GM18508 (cell line): ENCODE results near the gene FN3KRP.
"Not testable (repeated sequence)": the region's sequence is repeated elsewhere in the genome, so short reads cannot be mapped to it uniquely, and the experiment has no call there.

ENCODE experiments used
- ATAC-seq: cut with Tn5 transposase; IDR thresholded peaks from one replicate; pipeline ENCODE4 v1.9.1; 2021; ENCODE audit warnings: moderate number of reproducible peaks; ENCODE audit not compliant: insufficient read depth, unreplicated experiment

FN3KRP gene

DNA sequence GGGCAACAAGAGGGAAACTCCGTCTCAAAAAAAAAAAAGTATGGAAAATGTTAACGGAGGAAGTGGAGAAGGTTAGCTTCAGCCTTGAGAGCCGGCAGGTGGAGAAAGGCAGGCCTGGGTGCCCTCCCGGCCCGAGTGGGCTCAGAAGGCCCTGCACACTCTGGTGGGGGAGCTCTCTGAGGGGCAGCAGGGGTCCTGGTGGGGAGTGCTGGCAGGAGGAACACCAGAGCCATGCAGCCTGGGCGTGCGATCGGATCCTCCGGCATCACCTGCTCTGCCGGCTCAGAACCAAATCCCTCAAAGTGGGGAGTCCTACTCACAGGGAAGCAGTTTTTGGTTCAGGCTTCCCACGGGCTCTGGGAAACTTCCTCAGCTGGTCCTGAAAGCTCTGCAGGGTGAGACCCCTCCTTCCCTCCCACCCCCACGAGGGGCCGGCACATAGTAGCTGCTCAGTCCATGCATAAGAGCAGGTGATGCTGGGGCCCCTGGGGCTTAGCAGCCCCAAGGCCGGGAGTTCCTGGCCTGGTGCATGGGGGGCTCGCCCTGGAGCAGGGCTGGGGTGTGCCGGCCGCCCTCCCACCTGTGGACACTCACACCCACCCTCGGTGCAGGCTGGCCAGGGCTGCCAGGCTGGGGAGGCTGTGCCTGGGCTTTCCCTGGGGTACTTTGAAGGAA is 20.1 kb downstream of the FN3KRP start:
- no peak for ATAC-seq

DNA sequence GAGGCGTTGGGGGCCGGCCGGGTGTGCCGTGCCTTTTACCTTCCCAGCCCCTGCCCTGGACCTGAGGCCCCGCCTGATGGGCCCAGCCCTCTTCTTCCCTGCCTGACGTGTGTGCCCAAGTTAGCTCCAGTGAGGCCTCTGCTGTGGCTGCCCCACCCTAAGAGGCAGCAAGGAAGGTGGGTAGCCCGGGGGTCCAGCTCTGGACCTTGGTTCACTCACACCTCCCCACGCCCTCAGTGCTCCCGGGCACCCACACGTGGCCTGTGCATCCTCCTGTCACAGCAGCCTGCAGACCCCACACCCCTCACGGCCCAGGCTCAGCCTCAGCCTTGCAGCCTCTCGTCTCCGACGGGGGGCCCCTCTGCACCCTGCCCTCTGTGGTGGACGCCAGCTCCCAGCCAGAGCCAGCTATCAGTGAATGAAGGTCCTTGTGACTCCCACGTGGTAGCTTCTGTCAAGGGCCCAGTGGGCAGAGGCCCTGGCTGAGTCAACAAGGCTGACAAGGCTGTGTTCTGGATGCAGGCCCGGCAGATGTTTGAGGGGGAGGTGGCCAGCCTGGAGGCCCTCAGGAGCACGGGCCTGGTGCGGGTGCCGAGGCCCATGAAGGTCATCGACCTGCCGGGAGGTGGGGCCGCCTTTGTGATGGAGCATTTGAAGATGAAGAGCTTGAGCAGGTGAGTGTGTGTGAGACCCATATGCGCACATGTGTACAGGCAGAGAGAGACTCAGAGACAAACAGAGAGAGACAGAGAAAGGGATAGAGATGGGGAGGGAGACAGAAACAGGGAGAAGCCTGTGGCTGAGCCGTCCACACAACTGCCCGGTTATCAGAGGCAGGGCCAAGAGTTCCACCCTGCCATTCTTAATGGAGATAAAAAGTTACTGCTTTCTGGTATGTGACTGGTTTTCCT is 21.7 kb downstream of the FN3KRP start:
- no peak for ATAC-seq

DNA sequence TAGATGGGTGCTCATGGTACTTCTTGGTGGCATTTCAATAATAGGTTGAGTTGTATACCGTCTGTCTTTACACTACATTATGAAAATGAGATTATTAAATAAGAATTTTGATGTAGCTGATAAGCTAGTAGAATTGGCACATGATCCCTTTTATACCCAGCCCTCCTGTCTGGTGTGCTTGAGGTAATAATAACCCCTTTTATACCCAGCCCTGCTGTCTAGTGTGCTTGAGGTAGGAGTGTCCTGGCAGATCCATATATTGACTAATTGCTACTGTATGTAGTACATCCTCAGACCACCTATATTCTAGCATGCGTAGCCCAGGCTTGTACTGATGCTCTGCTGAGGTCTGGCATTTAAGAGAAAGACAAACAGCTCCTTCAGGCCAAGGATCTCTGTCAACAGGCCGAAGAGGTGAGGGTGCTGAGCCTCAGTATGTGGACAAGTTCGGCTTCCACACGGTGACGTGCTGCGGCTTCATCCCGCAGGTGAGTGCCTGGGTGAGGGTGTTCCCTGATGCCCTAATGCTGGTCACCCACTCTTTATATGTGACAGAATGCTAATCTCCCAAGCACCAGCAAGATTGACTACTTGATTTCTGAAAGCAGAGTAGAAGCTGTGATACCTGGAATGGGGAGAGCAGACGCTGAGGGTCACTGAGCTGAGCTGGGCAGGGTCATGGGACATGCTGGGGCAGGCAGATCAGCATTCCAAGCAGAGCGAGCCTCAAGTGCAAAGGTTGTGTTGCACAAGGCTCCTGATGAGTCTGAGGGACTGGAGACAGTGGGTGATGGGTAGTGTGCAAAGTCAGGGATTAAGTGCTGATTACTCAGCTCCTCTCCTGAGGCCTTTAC is 24.6 kb downstream of the FN3KRP start:
- ATAC-seq = no peak

DNA sequence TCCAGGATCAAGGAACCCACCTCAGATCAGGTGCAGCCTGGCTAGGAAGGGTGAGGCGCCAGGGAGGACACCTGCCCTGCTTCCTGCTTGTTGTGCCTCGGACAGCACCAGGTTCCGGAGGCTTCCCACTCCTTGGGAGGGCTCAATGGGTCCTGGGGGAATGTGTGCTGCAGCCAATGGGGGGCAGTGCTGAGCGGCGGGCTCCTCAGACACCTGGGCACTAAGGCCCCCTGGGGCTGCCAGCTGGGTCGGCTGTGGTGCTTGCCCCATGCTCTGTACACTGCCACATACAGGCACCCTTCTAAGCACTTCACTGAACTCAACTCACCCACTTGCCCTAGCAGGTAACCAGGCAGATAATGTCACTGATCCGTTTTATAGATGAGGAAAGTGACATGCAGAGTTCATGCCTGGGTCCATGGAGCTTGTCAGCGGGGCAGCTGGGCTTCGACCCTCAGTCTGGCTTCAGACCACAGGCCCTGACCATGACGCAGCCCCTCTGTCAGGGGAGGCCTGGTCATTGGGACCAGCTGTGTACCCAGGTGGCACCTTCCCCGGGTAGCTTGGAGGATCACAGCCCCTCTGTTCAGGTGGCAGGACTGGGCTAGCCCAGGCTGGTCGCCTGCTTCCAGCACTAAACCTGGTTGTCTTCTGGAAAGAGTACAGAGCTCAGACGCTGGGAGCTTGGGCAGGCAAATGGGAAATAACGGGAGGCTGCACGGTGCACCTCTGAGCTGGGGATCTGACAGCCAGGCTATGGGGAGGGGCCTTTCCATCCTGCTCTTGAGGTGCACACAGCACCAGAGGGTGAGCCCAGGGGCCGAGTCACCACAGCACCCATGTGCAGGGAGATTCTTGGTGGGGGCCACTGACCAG is 27.1 kb downstream of the FN3KRP start:
- no peak for ATAC-seq

DNA sequence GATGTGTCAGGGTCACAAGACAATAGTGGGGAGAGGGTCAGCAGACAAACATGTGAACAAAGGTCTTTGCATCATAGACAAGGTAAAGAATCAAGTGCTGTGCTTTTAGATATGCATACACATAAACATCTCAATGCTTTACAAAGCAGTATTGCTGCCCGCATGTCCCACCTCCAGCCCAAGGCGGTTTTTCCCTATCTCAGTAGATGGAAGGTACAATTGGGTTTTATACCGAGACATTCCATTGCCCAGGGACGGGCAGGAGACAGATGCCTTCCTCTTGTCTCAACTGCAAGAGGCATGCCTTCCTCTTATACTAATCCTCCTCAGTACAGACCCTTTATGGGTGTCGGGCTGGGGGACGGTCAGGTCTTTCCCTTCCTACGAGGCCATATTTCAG is 28.2 kb downstream of the FN3KRP start:
- not testable (repeated sequence) for ATAC-seq

DNA sequence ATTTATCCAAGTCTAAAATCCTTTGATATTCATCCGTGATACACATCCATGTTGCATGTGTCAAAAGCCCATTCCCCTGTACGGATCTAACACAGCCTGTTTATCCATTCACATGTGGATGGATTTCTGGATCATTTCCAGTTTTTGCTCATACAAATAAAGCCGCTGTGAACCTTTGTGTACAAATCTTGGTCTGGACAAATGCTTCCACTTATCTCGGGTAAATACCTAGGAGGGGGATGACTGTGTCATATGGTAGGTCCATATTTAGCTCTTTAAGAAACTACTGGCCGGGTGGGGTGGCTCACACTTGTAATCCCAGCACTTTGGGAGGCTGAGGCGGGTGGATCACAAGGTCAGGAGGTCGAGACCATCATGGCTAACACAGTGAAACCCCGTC is 29.0 kb downstream of the FN3KRP start:
- no peak for ATAC-seq

DNA sequence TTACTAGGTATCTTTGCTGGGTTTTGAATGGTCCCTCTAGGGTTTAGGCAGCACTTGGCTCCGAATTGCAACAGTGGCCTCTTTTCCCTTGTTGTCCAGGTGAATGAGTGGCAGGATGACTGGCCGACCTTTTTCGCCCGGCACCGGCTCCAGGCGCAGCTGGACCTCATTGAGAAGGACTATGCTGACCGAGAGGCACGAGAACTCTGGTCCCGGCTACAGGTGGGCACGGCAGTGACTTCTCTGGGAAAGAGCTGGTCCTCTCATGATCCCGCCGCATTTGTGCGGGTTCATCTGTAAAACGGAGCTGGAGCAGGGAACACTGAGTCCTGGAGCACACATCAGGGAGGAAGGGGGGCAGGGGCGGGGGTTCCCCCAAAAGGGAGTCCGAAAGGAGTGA is 32.2 kb downstream of the FN3KRP start:
- no peak for ATAC-seq

DNA sequence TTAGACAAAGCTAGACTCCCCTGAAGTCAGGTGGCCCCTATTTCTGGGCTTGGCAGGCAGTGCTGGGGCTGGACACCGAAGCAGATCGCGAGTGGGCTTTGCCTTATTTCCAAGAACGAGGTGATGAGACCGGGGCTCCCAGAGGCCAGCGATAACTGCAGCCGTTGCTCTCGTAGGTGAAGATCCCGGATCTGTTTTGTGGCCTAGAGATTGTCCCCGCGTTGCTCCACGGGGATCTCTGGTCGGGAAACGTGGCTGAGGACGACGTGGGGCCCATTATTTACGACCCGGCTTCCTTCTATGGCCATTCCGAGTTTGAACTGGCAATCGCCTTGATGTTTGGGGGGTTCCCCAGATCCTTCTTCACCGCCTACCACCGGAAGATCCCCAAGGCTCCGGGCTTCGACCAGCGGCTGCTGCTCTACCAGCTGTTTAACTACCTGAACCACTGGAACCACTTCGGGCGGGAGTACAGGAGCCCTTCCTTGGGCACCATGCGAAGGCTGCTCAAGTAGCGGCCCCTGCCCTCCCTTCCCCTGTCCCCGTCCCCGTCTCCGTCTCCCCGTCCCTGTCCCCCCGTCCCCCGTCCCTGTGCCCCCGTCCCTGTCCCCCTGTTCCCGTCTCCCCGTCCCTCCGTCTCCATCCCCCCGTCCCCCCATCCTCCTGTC is 33.9 kb downstream of the FN3KRP start:
- ATAC-seq = no peak

DNA sequence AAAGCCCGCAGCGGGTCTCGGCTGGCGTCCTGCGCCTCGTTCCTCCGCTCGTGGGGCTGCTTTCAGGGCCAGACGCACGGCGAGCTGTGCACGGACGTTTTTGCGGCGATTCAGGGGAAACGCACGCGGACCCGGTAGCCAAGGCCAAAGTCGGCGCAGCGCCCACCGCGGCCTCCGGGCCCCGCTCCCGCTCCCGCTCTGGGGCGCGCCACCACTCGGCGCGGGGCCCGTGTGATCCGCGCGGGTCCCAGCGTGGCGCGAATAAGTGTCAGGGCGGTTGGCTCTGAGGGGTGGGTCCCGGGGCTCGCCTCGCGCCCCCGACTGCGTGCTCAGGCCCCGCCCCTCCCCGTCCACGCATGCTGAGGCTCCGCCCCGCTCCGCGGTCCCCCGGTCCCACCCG is 34.7 kb downstream of the FN3KRP start:
- no peak for ATAC-seq

DNA sequence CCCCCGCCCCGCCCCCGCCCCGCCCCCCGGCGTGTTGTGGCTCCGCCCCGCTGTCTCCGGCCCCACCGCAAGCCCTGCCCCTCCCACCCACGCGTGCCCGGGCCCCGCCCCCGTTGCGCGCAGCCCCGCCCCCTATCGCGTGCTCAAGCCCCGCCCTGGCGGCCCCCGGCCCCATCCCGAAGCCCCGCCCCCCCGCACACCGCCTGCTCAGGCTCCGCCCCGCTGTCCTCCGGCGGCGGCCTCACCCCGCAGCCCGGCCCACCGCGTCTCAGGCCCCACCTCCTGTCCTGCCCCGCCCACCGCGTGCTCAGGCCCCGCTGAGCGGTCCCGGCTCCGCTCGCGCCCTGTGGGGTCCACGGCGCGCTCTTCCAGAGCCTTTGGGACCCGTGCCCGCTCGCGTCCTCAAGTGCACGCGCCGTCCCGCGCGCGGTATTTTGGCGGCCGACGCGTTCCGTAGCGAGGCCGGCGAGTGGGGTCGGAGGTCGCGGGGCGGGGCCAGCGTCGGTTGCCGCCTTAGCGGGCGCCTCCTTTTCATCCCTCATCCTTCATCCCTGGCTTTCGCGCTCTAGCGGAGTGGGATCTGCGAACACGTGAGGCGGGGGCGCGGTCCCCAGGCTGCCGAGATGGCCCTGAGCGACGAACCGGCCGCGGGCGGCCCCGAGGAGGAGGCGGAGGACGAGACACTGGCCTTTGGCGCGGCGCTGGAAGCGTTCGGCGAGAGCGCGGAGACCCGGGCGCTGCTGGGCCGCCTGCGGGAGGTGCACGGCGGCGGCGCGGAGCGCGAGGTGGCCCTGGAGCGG is 35.3 kb downstream of the FN3KRP start, which contains the start of gene TBCD:
TBCD (plus strand) TSS at position 495 of the 800 bp plus-strand sequence; CDS start at position 624, 129 bp downstream.
- no peak for ATAC-seq

DNA sequence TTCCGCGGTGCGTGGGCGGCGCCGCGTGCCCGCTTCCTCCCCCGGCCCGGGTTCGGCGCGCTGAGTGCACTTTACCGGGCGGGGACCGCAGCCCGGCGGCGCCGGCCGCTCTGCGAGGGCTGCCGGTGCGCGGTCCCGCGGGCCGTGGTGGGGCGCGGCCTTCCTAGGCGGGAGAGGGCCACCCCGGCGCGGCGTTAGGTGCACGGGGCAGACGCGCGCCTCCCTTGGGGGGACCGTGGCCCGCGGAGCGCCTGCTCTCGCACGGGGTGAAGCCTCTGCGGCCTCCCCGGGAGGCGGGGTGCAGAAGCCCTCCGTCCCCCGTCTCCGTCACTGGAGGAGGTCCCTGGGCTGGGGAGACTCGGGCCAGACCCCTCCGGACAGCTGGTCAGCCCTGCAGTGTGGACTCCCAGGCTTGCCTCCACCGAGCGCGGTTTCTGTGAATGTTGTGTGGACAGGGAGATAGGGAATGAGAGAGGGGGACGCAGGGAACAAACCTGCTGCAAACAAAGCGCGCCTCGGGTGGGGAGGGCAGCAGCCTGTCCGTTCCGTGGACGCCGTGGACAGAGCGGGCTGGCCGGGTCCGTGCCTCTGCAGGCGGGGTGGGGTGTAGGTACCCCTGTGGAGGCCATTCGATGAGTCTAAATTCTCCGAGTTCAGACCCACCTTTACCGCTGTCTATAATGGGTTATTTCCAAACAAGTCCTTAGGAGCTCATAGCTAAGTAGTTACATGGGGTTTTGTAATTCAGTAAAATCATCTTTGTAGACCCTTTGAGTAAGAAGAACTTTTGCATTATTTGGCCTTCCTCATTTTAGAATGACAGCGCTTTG is 36.1 kb downstream of the FN3KRP start:
- no peak for ATAC-seq

DNA sequence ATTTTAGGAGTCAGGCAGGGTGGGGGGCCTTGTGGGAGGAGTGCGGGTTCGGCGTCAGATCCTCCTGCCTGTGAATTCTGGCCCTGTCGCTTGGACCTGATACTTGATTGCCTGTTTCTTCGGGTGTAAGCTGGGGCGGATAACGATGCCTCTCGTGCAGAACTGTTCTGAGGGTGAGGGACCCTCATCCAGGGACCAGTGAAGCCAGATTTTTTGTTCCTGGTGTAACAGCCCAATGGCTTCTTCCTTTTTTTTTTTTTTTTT is 36.6 kb downstream of the FN3KRP start:
- ATAC-seq = no peak

DNA sequence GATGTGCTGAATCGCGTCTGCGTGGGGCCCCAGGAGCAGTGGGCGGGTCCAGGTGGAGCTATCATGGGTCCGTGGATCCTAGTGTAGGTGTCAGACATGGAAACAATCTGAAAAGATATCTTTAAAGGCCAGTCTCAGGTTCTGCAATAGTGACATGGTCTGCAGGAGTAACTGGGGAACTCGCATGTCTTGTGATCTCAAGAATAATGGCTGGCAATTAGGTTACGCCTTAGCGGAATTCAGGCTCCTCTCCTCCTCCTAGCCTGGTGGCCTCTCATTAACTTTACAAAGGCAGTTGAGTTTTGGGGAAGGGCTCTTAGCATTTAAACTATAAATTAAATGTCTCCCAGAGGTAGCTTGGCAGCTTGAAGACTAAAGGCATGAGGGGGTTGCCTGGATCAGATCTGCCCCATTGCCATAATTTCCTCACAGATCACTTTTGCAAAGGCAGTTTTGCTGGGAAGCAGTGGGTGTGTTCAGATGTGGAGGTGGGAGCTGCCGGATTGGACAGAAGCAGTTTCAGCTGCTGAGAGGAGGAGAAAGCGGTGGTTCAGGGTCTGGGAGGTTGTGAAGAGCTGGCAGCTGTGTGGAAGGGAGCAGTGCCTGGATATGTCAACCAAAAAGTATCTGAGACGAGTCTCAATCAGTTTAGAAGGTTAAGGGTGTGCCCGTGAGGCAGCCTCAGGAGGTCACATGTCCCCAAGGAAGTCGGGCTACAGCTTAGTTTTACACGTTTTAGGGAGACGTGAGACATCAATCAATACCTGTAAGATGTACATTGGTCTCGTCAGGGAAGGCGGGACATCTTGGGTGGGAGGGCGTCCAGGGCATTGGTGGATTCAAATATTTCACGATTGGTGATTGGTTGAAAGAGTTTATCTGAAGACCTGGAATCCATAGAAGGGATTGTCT is 38.0 kb downstream of the FN3KRP start:
- ATAC-seq = no peak

DNA sequence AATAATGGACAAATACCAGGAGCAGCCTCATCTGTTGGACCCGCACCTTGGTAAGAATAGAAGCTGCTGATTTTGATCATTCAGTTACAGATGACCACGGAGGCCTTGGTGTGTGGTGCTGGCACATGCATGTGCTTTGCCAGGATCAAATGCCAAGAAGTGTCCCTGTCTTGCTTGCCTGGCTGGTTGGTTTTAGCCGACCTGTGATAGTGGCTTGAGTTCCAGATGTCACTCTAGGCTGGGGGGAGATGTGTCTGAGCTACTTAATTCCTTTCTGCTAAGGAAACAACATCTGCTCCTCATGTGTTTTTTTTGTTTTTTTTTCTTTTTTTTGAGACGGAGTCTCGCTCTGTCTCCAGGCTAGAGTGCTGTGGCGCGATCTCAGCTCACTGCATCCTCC is 39.7 kb downstream of the FN3KRP start:
- ATAC-seq = no peak

DNA sequence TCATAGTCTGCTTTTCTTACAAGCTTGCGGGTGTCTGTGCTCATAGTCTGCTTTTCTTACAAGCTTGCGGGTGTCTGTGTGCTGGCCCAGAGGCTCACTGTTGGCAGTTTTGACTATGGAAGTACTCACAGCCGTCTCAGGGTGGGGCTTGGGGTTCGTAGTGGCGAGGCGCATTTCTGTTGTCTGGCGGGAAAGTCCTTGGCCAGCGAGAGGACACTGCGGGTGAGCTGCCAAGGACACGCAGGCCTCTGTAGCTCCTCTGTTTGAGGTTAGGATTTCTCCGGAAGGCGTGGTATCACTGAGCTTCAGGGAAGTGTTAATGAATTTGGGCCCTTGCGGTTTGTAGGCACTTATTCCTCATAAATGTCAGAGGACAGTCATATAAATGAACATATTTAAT is 48.9 kb downstream of the FN3KRP start:
- no peak for ATAC-seq

DNA sequence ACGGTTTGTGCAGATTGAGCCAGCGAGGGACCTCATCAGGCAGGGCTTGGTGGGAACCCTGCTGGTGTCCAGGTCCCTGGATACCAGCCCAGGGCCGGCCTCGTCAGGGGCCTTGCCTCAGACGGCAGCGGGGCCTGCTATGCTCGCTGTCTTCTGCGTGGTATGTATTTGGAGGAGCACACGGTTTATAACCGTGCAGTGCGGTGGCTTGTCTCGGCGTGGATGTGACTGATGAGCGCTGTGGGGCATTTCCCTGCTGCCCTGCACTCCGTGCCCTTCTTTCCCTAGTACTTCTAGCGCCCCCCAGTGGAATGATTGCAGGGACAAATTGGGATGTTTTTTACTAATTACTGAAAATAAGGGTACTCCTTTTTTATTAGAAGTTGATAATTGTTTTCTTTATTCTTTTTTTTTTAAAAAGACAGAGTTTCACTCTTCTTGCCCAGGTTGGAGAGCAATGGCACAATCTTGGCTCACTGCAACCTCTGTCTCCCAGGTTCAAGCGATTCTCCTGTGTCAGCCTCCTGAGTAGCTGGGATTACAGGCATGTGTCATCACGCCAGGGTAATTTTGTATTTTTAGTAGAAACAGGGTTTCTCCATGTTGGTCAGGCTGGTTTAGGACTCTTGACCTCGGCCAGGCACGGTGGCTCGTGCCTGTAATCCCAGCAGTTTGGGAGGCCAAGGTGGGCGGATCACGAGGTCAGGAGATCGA is 50.7 kb downstream of the FN3KRP start:
- ATAC-seq = no peak
